Effector memory CD4-positive, alpha-beta T cell (primary cell): ENCODE results near the gene ZNF777.

ENCODE experiments used
- DNase-seq, 3 donors: peaks; one replicate each; pipeline ENCODE4 v3.0.0-alpha.2; 2020
- H3K27ac ChIP-seq: 2 replicates; pipeline ENCODE4 v1.7.0; 2013; ENCODE audit warnings: mild to moderate bottlenecking, low read length, moderate library complexity; ENCODE audit not compliant: insufficient read depth, poor library complexity, severe bottlenecking
- H3K27me3 ChIP-seq: replicated peaks from 2 replicates; pipeline ENCODE4 v1.7.0; 2013; ENCODE audit warnings: mild to moderate bottlenecking, low read length; ENCODE audit not compliant: insufficient read depth, control insufficient read depth, poor library complexity, severe bottlenecking
- H3K36me3 ChIP-seq: 2 replicates; pipeline ENCODE4 v1.7.0; 2013; ENCODE audit warnings: mild to moderate bottlenecking, low read length, moderate library complexity; ENCODE audit not compliant: control insufficient read depth, insufficient read depth
- H3K4me1 ChIP-seq: 2 replicates; pipeline ENCODE4 v1.7.0; 2013; ENCODE audit warnings: low read length, mild to moderate bottlenecking; ENCODE audit not compliant: control insufficient read depth, insufficient read depth, poor library complexity, severe bottlenecking
- H3K4me3 ChIP-seq: 2 replicates; pipeline ENCODE4 v1.7.0; 2013; ENCODE audit warnings: low read length, low read depth, mild to moderate bottlenecking; ENCODE audit not compliant: insufficient read depth, poor library complexity, severe bottlenecking
- H3K9me3 ChIP-seq: 2 replicates; pipeline ENCODE4 v1.7.0; 2013; ENCODE audit warnings: mild to moderate bottlenecking, low read length, moderate library complexity; ENCODE audit not compliant: control insufficient read depth
- total RNA-seq, 3 donors: gene quantifications; one replicate each; lab custom pipeline; 2026; lab: John Stamatoyannopoulos, UW

Gene ZNF777
- 12.4 to 22.8 (median 17.6) reads per million in 3 donors for total RNA-seq

- peaks cover 3% of the 10 kb centered on the region for H3K36me3 ChIP-seq
- H3K27ac ChIP-seq, result peak within 1 kb of the TSS; percentile 58
- peaks cover 16% of the 10 kb centered on the region for H3K4me1 ChIP-seq
- peak within 1 kb of the TSS; percentile 78 for H3K4me3 ChIP-seq
- no peaks in the 10 kb centered on the region for H3K27me3 ChIP-seq
- peak; percentile 57 to 70 (median 64) for DNase-seq
- no peaks in the 10 kb centered on the region for H3K9me3 ChIP-seq
Measured at GRCh38 chr7:149460493-149461277, at the start of gene ZNF777. Gene ZNF777, minus strand, starts transcription at chr7:149461062. Its CDS starts 5,040 bp downstream, at chr7:149456022.

DNA sequence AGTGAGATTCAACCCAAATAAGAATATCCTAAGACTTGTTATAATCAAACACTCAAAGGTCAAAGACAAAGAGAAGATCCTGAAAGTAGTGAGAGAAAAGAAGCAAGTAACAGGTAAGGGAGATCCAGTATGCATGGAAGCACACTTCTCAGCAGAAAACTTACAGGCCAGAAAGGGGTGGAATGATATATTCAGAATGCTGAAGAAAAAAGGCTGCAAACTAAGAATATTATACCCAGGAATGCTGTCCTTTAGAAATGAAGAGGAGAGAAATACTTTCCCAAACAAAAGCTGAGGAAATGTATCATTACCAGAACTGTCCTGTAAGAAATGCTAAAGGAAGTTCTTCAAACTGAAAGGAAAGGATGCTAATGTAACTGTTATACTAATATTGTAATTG lies 49.4 kb upstream of the ZNF777 start:
- H3K27ac ChIP-seq, result no peak overlapping the region
- H3K9me3 ChIP-seq, result no peaks in the 10 kb centered on the region
- no peaks in the 10 kb centered on the region for H3K36me3 ChIP-seq
- DNase-seq, result no peak
- H3K4me3 ChIP-seq, result no peak overlapping the region
- H3K27me3 ChIP-seq, result no peaks in the 10 kb centered on the region
- no peaks in the 10 kb centered on the region for H3K4me1 ChIP-seq

DNA sequence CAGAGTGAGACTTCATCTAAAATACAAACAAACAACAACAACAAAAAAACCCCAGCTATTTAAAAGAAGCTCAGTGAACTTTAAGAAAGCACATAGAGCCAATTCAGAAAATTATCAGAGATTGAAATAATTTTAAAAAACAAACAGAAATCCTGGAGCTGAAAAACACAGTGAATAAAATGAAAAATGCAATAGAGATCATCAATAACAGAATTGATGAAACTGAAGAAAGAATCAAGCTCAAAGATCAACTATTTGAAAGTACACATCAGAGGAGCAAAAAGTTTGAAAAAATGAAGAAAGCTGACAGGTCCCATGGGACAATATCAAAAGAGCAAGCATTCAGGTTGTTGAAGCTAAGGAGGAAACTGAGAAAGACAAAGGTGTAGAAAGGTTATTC lies 48.9 kb upstream of the ZNF777 start:
- Histone ChIP-seq H3K9me3 (no peaks in the 10 kb centered on the region), H3K4me3 (no peak overlapping the region), H3K27ac (no peak overlapping the region), H3K4me1 (no peaks in the 10 kb centered on the region), H3K36me3 (no peaks in the 10 kb centered on the region), H3K27me3 (no peaks in the 10 kb centered on the region)
- DNase-seq, result no peak

GRCh38 chr7:149505551-149505950 lies 44.7 kb upstream of the ZNF777 start:
- Histone ChIP-seq H3K4me3 (no peak overlapping the region), H3K4me1 (no peaks in the 10 kb centered on the region), H3K9me3 (no peaks in the 10 kb centered on the region), H3K36me3 (no peaks in the 10 kb centered on the region), H3K27me3 (no peaks in the 10 kb centered on the region), H3K27ac (no peak overlapping the region)
- no peak for DNase-seq

- Histone ChIP-seq H3K27me3 (no peaks in the 10 kb centered on the region), H3K27ac (no peak overlapping the region), H3K9me3 (no peaks in the 10 kb centered on the region), H3K4me1 (peaks cover 8% of the 10 kb centered on the region), H3K4me3 (no peak overlapping the region), H3K36me3 (no peaks in the 10 kb centered on the region)
- DNase-seq, result no peak
Measured at GRCh38 chr7:149501651-149502050, 40.8 kb upstream of the ZNF777 start.

DNA sequence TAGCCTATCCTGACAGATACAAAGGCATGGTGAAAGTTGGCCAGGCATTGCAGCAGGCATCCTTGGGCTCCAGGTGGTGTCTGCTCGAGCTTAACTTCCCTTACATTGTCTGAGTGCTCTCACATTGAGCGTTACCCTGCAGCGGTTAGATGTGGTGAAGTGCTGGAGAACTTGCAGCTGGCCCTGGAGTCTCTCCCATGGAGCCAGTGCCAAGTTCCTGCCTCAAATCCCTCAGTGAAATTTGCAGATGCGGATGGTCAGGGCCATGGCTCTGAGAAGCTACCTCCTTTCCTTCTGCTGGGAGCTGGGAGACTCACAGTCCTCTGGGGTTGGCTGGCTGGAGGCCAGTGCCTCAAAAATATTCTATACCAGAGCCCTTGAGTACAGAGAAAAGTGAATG lies 40.0 kb upstream of the ZNF777 start:
- no peak overlapping the region for H3K27ac ChIP-seq
- no peak overlapping the region for H3K4me3 ChIP-seq
- DNase-seq, result no peak
- peaks cover 10% of the 10 kb centered on the region for H3K4me1 ChIP-seq
- H3K9me3 ChIP-seq, result no peaks in the 10 kb centered on the region
- H3K27me3 ChIP-seq, result no peaks in the 10 kb centered on the region
- no peaks in the 10 kb centered on the region for H3K36me3 ChIP-seq

DNA sequence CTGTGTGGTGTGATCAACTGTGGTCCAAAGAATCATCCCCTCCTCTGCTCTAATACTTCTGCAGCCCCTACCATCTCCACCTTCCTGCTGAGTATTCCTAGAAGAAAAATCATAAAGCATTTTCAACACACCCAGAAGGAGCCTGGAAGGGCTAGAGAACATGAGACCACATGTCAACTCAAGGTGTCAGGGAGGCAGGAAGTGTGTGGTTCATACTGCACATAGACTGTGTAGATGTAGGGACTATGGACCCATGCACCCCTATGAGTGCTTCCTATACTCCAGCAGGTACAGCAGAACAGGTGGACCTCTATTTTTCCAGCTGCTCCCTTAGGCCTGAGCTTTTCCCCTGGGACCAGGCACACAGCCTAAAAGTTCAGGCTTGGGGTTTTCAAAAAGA lies 39.3 kb upstream of the ZNF777 start:
- no peak overlapping the region for H3K4me3 ChIP-seq
- no peaks in the 10 kb centered on the region for H3K9me3 ChIP-seq
- peaks cover 16% of the 10 kb centered on the region for H3K4me1 ChIP-seq
- no peak overlapping the region for H3K27ac ChIP-seq
- H3K27me3 ChIP-seq, result no peaks in the 10 kb centered on the region
- no peaks in the 10 kb centered on the region for H3K36me3 ChIP-seq
- no peak for DNase-seq

DNA sequence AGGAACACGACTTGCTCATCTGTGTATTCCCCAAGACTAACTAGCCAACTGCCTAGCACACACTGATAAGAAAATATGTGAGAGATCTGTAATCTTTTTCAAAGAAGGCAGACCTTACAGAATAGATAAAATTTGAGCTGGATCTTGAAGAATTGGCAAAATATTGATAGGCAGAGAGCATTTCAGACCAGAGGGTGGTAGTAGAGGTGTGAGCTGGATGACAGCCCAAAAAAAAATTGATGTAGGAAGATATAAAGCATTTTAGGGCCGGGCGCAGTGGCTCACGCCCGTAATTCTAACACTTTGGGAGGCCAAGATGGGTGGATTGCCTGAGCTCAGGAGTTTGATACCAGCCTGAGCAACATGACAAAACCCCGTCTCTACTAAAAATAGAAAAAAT lies 37.9 kb upstream of the ZNF777 start:
- Histone ChIP-seq H3K27ac (no peak overlapping the region), H3K27me3 (no peaks in the 10 kb centered on the region), H3K4me1 (peaks cover 19% of the 10 kb centered on the region), H3K9me3 (no peaks in the 10 kb centered on the region), H3K4me3 (no peak overlapping the region), H3K36me3 (no peaks in the 10 kb centered on the region)
- DNase-seq, result no peak

DNA sequence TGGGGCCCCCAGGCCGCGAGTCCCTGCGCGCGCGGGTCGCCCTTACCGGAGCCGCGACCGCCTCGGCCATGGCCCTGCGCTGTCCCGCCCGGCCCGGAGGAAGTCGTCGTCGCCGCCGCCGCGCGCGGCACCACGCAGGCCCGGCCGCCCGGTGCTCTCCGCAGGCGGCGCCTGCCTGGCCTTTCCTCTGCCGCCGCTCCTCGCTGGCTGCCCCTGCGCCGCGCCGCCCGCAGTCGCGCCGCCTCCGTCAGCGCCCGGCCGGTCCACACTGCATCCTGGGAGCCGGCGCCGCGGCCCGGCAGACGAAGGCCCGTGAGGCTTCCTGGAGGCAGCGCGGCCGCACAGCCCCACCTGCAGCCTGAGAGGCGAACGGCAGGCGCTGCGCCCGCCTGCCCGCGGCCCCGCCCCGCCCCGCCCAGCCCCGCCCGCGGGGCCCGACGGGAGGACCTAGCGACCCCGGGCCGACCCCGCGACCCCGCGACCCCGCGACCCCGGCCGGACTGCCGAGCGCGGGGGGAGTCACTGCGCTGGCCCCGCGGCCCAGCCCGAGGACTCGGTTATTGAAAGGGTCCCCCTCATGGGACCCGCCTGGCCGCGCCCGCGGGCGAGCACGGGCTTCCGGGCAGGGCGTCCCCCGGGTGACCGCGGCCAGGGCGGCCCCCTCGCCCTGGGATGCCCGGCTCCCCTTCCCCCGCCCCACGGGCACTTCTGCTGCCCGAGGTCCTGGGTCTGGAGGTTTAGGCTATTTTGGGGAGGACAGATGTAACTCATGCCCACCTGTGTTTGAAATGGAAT lies 36.8 kb upstream of the ZNF777 start, which contains the start of gene ZNF746:
TSS of gene ZNF746 (minus strand) at position 343 of the 795 bp plus-strand sequence. CDS start at position 70, 273 bp downstream.
- peaks cover 10% of the 10 kb centered on the region for H3K36me3 ChIP-seq
- no peaks in the 10 kb centered on the region for H3K27me3 ChIP-seq
- H3K9me3 ChIP-seq, result no peaks in the 10 kb centered on the region
- peak; percentile 64 to 69 (median 69) for DNase-seq
- H3K27ac ChIP-seq, result peak within 1 kb of the TSS; percentile 58
- H3K4me3 ChIP-seq, result peak within 1 kb of the TSS; percentile 79
- H3K4me1 ChIP-seq, result peaks cover 19% of the 10 kb centered on the region
